ENCODE results near the gene AFF1. TPM values are rescaled to one million over a fixed set of nuclear protein-coding genes. Genes with fewer than 3 reads are reported as not detected.
A peak's percentile ranks its signal among the peaks of the same experiment; 100 is the strongest.

Gene AFF1
- total RNA-seq, 1 experiment from 2014 or later = 93.4 TPM

DNA sequence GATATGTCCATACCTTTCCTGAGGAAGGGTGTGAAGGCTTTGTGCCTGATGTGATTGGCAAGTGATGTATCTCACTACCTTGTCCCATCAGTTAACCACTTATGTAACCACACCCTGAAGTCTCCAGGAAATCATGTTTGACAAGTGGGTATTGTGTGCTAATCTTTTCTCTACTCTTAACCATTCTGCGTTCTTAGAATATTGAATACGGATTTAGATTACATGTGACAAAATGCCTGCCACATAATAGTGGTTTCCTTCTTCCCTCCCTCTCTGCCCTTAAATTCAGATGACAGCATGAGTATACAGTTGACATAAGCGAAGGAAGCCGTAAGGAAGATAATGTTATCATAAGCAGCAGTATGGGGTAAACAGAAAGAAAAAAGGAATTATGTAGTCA, 177.3 kb downstream of the AFF1 start (continued):
- no peak for TF ChIP-seq PRDM15 (CRISPR knock-in tag; IDR thresholded peaks at IDR 0.05)
- TF ChIP-seq TEAD1 (CRISPR knock-in tag; IDR thresholded peaks at IDR 0.05) = no peak
- TF ChIP-seq CREB1 (CRISPR knock-in tag; IDR thresholded peaks at IDR 0.05) = no peak
- TF ChIP-seq ZNF512 (CRISPR knock-in tag; IDR thresholded peaks at IDR 0.05; ENCODE audit: borderline replicate concordance) = no peak
- TF ChIP-seq IRF1 (CRISPR knock-in tag; IDR thresholded peaks at IDR 0.05) = no peak

DNA sequence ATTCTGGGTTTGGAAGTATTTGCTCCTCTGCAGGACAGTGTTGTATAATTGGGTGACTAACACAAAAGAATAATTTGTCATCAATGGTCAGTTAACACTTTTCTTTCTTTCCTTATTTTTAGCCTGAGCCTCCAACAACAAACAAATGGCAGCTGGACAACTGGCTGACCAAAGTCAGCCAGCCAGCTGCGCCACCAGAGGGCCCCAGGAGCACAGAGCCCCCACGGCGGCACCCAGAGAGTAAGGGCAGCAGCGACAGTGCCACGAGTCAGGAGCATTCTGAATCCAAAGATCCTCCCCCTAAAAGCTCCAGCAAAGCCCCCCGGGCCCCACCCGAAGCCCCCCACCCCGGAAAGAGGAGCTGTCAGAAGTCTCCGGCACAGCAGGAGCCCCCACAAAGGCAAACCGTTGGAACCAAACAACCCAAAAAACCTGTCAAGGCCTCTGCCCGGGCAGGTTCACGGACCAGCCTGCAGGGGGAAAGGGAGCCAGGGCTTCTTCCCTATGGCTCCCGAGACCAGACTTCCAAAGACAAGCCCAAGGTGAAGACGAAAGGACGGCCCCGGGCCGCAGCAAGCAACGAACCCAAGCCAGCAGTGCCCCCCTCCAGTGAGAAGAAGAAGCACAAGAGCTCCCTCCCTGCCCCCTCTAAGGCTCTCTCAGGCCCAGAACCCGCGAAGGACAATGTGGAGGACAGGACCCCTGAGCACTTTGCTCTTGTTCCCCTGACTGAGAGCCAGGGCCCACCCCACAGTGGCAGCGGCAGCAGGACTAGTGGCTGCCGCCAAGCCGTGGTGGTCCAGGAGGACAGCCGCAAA, 179.6 kb downstream of the AFF1 start:
- TF ChIP-seq ESRRA (CRISPR knock-in tag; IDR thresholded peaks at IDR 0.05; ENCODE audit: borderline replicate concordance) (0 out of 2 replicates have a peak, but pooled peaks have one; percentile 38), ARID4B (CRISPR knock-in tag; IDR thresholded peaks at IDR 0.05; ENCODE audit: borderline replicate concordance) (no peak)
- DNase-seq (ENCODE audit: low spot score) = peak; percentile 67
- peak; percentile 85 for ATAC-seq
- Mint-ChIP-seq H3K9me3 (no peaks in the 10 kb centered on the region), H3K4me3 (no peak overlapping the region), H3K36me3 (peaks cover 45% of the 10 kb centered on the region), H3K4me1 (peaks cover 36% of the 10 kb centered on the region), H3K27me3 (ENCODE audit: low read depth) (no peaks in the 10 kb centered on the region), H3K27ac (peak overlapping the region; percentile 78)
- ChIA-PET POLR2A (interaction anchor here (0.6 kb wide), 1 partner anchor 41 kb away, joined by 3 read pairs; no protein-coding TSS in a partner anchor), CTCF (interaction anchor here (0.6 to 3.2 kb wide), 23 partner anchors 9 to 210 kb away, joined by 3 to 33 read pairs (median 4); partner anchors contain the start of gene AFF1)

GRCh38 chr4:87116231-87116630, 181.4 kb downstream of the AFF1 start:
- no peak for DNase-seq (ENCODE audit: low spot score)
- ATAC-seq = no peak
- Mint-ChIP-seq H3K27me3 (ENCODE audit: low read depth) (no peaks in the 10 kb centered on the region), H3K4me1 (peaks cover 41% of the 10 kb centered on the region), H3K36me3 (peaks cover 48% of the 10 kb centered on the region), H3K27ac (peak overlapping the region; percentile 82; the same call in 1 of the 2 replicates), H3K4me3 (no peak overlapping the region), H3K9me3 (no peaks in the 10 kb centered on the region)
- TF ChIP-seq CBFB (CRISPR knock-in tag; IDR thresholded peaks at IDR 0.05; ENCODE audit: low read depth) (no peak), IRF2 (CRISPR knock-in tag; IDR thresholded peaks at IDR 0.05; ENCODE audit: borderline replicate concordance, low read depth) (no peak), KAT7 (CRISPR knock-in tag; IDR thresholded peaks at IDR 0.05; ENCODE audit: borderline replicate concordance) (no peak)
- CTCF ChIA-PET = interaction anchor here (2.9 kb wide), 1 partner anchor 182 kb away, joined by 14 read pairs; the partner anchor contains the start of gene AFF1
- POLR2A ChIA-PET = no interaction called here

All from WTC11 (cell line).